ENCODE results near the gene MGLL. TPM values are rescaled to one million over a fixed set of nuclear protein-coding genes. Genes with fewer than 3 reads are reported as not detected.

Gene MGLL
- total RNA-seq, 1 experiment from 2014 or later, result 2.1 TPM

DNA sequence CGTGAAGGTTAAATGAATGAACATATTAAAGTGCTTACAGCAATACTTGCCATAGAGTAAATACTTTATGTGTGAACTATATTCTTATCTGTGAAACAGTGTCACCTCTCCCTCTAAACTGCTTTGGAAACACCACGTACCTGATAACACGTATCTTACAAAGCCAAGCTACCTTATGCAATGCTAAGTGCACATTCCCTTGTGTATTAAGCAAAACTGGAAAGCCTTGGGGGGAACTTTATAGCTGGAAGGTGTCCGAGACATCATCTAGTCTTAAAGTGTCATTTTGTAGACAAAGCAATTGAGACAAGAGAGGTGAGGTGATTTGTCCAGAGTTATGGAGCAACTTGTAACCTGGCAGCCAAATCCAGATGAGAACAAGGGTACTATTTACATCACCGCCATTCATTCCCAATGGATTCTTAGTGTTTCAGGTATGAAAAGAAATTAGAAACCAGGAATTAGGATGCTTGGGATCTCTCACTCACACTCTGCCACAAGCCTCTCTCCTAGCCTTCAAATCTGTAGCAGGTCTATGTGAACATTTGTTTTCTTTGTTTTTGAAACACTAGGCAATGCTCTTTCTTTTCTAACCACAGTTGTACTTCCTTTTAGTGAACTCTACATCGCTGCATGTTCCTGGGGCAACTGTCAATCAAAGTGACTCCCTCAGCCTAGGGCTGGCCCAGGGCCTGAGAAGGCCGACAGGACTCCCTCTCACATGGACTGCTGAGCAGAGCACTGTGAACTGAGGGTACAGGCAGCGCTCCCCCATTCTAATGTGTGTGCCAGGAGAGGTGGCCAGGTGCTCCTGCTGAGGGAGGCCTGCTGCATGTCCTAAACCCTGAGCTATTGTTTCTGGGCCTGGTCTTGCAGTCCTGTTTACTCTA, 13.9 kb upstream of the MGLL start:
- intact Hi-C loops (cut with micrococcal nuclease; ENCODE audit: unreplicated experiment) (no loop called here), in situ Hi-C loops (cut with HindIII; ENCODE audit: low pct_unique_long_range_greater_than_20kb, low sequenced_read_pairs) (no loop called here)
- BruUV-seq (replicated peaks), result no TSS peak
- ChIA-PET POLR2A (no interaction called here), CTCF (no interaction called here)
- ATAC-seq, result no peak
- no peaks in the 10 kb centered on the region for H3K27me3 ChIP-seq (ENCODE audit: control insufficient read depth, insufficient read depth, low read length)
- TF ChIP-seq SIN3A (IDR thresholded peaks at IDR 0.05; ENCODE audit: borderline replicate concordance, insufficient read depth, low read depth, low read length), result no peak
- no peak for TF ChIP-seq CTCF (IDR thresholded peaks at IDR 0.05)
- no peak for TF ChIP-seq TCF7L2 (IDR thresholded peaks at IDR 0.05; ENCODE audit: low read depth, low read length)
- no peak for TF ChIP-seq POLR2AphosphoS5 (IDR thresholded peaks at IDR 0.05; ENCODE audit: low read depth, low read length)
- TF ChIP-seq, protein P1, sequence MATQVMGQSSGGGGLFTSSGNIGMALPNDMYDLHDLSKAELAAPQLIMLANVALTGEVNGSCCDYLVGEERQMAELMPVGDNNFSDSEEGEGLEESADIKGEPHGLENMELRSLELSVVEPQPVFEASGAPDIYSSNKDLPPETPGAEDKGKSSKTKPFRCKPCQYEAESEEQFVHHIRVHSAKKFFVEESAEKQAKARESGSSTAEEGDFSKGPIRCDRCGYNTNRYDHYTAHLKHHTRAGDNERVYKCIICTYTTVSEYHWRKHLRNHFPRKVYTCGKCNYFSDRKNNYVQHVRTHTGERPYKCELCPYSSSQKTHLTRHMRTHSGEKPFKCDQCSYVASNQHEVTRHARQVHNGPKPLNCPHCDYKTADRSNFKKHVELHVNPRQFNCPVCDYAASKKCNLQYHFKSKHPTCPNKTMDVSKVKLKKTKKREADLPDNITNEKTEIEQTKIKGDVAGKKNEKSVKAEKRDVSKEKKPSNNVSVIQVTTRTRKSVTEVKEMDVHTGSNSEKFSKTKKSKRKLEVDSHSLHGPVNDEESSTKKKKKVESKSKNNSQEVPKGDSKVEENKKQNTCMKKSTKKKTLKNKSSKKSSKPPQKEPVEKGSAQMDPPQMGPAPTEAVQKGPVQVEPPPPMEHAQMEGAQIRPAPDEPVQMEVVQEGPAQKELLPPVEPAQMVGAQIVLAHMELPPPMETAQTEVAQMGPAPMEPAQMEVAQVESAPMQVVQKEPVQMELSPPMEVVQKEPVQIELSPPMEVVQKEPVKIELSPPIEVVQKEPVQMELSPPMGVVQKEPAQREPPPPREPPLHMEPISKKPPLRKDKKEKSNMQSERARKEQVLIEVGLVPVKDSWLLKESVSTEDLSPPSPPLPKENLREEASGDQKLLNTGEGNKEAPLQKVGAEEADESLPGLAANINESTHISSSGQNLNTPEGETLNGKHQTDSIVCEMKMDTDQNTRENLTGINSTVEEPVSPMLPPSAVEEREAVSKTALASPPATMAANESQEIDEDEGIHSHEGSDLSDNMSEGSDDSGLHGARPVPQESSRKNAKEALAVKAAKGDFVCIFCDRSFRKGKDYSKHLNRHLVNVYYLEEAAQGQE (IDR thresholded peaks at IDR 0.05; ENCODE audit: insufficient read depth in 1 of 2, low read depth in 2 of 2, low read length in 1 of 2), result no peak
- no peaks in the 10 kb centered on the region for H3K9me3 ChIP-seq (ENCODE audit: control insufficient read depth, insufficient read depth, low read depth, low read length)
- no peak for DNase-seq (ENCODE audit: low read depth, low spot score)
- H3K27ac ChIP-seq (ENCODE audit: low read length), result no peak overlapping the region
- H3K4me1 ChIP-seq (ENCODE audit: control insufficient read depth, insufficient read depth, low read length), result no peaks in the 10 kb centered on the region
- no peaks in the 10 kb centered on the region for H3K36me3 ChIP-seq (ENCODE audit: control insufficient read depth, insufficient read depth, low read length)
- H3K4me3 ChIP-seq (ENCODE audit: low read depth in 2 of 2, low read length in 2 of 2), result no peak overlapping the region

- no TSS peak for BruUV-seq (replicated peaks)
- intact Hi-C loops (cut with micrococcal nuclease; ENCODE audit: unreplicated experiment) (no loop called here), in situ Hi-C loops (cut with HindIII; ENCODE audit: low pct_unique_long_range_greater_than_20kb, low sequenced_read_pairs) (no loop called here)
- no peak overlapping the region for H3K4me3 ChIP-seq (ENCODE audit: low read depth in 2 of 2, low read length in 2 of 2)
- peaks cover under 1% of the 10 kb centered on the region; the same call in 1 of the 2 replicates for H3K9me3 ChIP-seq (ENCODE audit: control insufficient read depth, insufficient read depth, low read depth, low read length)
- H3K27me3 ChIP-seq (ENCODE audit: control insufficient read depth, insufficient read depth, low read length), result no peaks in the 10 kb centered on the region
- DNase-seq (ENCODE audit: low read depth, low spot score), result no peak
- H3K36me3 ChIP-seq (ENCODE audit: control insufficient read depth, insufficient read depth, low read length), result no peaks in the 10 kb centered on the region
- no peak for ATAC-seq
- H3K4me1 ChIP-seq (ENCODE audit: control insufficient read depth, insufficient read depth, low read length), result no peaks in the 10 kb centered on the region
- ChIA-PET POLR2A (no interaction called here), CTCF (no interaction called here)
- TF ChIP-seq, protein P1 (IDR thresholded peaks at IDR 0.05; ENCODE audit: insufficient read depth in 1 of 2, low read depth in 2 of 2, low read length in 1 of 2), result no peak
- no peak for TF ChIP-seq TCF7L2 (IDR thresholded peaks at IDR 0.05; ENCODE audit: low read depth, low read length)
- TF ChIP-seq CTCF (IDR thresholded peaks at IDR 0.05), result no peak
- TF ChIP-seq SIN3A (IDR thresholded peaks at IDR 0.05; ENCODE audit: borderline replicate concordance, insufficient read depth, low read depth, low read length), result no peak
- TF ChIP-seq POLR2AphosphoS5 (IDR thresholded peaks at IDR 0.05; ENCODE audit: low read depth, low read length), result no peak
- no peak overlapping the region for H3K27ac ChIP-seq (ENCODE audit: low read length)
These were observed 12.5 kb upstream of the MGLL start for GRCh38 chr3:127834771-127835170.
